Activated T-cell treated with anti-CD3 and anti-CD28 coated beads, Interleukin-2, amount 50 U/mL, for 4 hours (primary cell): ENCODE measurements around the gene ERP27. TPM values are rescaled to one million over a fixed set of nuclear protein-coding genes. Genes with fewer than 3 reads are reported as not detected.

ENCODE experiments used
- ATAC-seq, 2 donors: fragments of 200-7000 bp; cut with Tn5 transposase; one replicate each; pipeline ENCODE4 v1.10.0; 2021
- DNase-seq: peaks from one replicate; pipeline ENCODE4 v3.0.0-alpha.2; 2020
- H3K27me3 Mint-ChIP-seq: one replicate; pipeline ENCODE4 v1.8.0; 2021; ENCODE audit warnings: low read depth, mixed read lengths
- H3K36me3 Mint-ChIP-seq: one replicate; pipeline ENCODE4 v1.8.0; 2022; ENCODE audit warnings: mixed read lengths; ENCODE audit not compliant: insufficient read depth
- H3K4me1 Mint-ChIP-seq: one replicate; pipeline ENCODE4 v1.8.0; 2021; ENCODE audit warnings: low read depth, mixed read lengths
- H3K4me3 Mint-ChIP-seq: one replicate; pipeline ENCODE4 v1.8.0; 2021; ENCODE audit warnings: mild to moderate bottlenecking, moderate library complexity, mixed read lengths
- H3K9me3 Mint-ChIP-seq: one replicate; pipeline ENCODE4 v1.8.0; 2021; ENCODE audit warnings: mixed read lengths
- total RNA-seq, 3 donors: library from RNA; stranded (reverse); gene quantifications; one replicate each; pipeline ENCODE4 v1.2.1, GENCODE V29; 2021

Gene ERP27
- total RNA-seq, 3 donors from 2014 or later = 0.24 to 0.35 (median 0.25) TPM

GRCh38 chr12:14936224-14936861 is 2.0 kb downstream of the ERP27 start:
- H3K27me3 Mint-ChIP-seq = no peaks in the 10 kb centered on the region
- H3K4me1 Mint-ChIP-seq = peaks cover 42% of the 10 kb centered on the region
- H3K4me3 Mint-ChIP-seq = no peak overlapping the region
- ATAC-seq (no peak), DNase-seq (no peak)
- H3K9me3 Mint-ChIP-seq = no peaks in the 10 kb centered on the region
- peaks cover 54% of the 10 kb centered on the region for H3K36me3 Mint-ChIP-seq

GRCh38 chr12:14935031-14935430 is 3.3 kb downstream of the ERP27 start:
- H3K27me3 Mint-ChIP-seq = no peaks in the 10 kb centered on the region
- H3K4me3 Mint-ChIP-seq = no peak overlapping the region
- ATAC-seq (no peak), DNase-seq (no peak)
- peaks cover 35% of the 10 kb centered on the region for H3K4me1 Mint-ChIP-seq
- peaks cover 45% of the 10 kb centered on the region for H3K36me3 Mint-ChIP-seq
- no peaks in the 10 kb centered on the region for H3K9me3 Mint-ChIP-seq

GRCh38 chr12:14934511-14934910 is 3.8 kb downstream of the ERP27 start:
- no peak for ATAC-seq

GRCh38 chr12:14931791-14932560 is 6.4 kb downstream of the ERP27 start:
- H3K36me3 Mint-ChIP-seq = peaks cover 33% of the 10 kb centered on the region
- no peak for DNase-seq
- no peak overlapping the region for H3K4me3 Mint-ChIP-seq
- no peak for ATAC-seq
- H3K9me3 Mint-ChIP-seq = no peaks in the 10 kb centered on the region
- H3K27me3 Mint-ChIP-seq = no peaks in the 10 kb centered on the region
- H3K4me1 Mint-ChIP-seq = peaks cover 6% of the 10 kb centered on the region

More at GRCh38 chr12:14934511-14934910, 3.8 kb downstream of the ERP27 start:
- Mint-ChIP-seq H3K36me3 (peaks cover 40% of the 10 kb centered on the region), H3K27me3 (no peaks in the 10 kb centered on the region), H3K9me3 (no peaks in the 10 kb centered on the region), H3K4me3 (no peak overlapping the region), H3K4me1 (peaks cover 30% of the 10 kb centered on the region)
- DNase-seq = no peak

GRCh38 chr12:14931359-14931758 is 7.0 kb downstream of the ERP27 start:
- Mint-ChIP-seq H3K9me3 (no peaks in the 10 kb centered on the region), H3K27me3 (no peaks in the 10 kb centered on the region), H3K4me1 (peaks cover 1% of the 10 kb centered on the region), H3K36me3 (peaks cover 29% of the 10 kb centered on the region), H3K4me3 (no peak overlapping the region)
- DNase-seq (no peak), ATAC-seq (no peak)

GRCh38 chr12:14930299-14930698 is 8.0 kb downstream of the ERP27 start:
- peaks cover 29% of the 10 kb centered on the region for H3K36me3 Mint-ChIP-seq
- no peaks in the 10 kb centered on the region for H3K9me3 Mint-ChIP-seq
- no peaks in the 10 kb centered on the region for H3K27me3 Mint-ChIP-seq
- DNase-seq (no peak), ATAC-seq (no peak)
- no peaks in the 10 kb centered on the region for H3K4me1 Mint-ChIP-seq
- no peak overlapping the region for H3K4me3 Mint-ChIP-seq

GRCh38 chr12:14928931-14929330 is 9.4 kb downstream of the ERP27 start:
- Mint-ChIP-seq H3K4me1 (no peaks in the 10 kb centered on the region), H3K9me3 (no peaks in the 10 kb centered on the region), H3K36me3 (peaks cover 31% of the 10 kb centered on the region), H3K4me3 (no peak overlapping the region), H3K27me3 (no peaks in the 10 kb centered on the region)
- DNase-seq (no peak), ATAC-seq (no peak)

- Mint-ChIP-seq H3K36me3 (peaks cover 21% of the 10 kb centered on the region), H3K27me3 (no peaks in the 10 kb centered on the region), H3K4me3 (no peak overlapping the region), H3K4me1 (peaks cover 1% of the 10 kb centered on the region), H3K9me3 (no peaks in the 10 kb centered on the region)
- ATAC-seq = no peak
- DNase-seq = no peak
Measured at GRCh38 chr12:14927267-14927666, 11.1 kb downstream of the ERP27 start.

- ATAC-seq (no peak), DNase-seq (no peak)
- Mint-ChIP-seq H3K27me3 (no peaks in the 10 kb centered on the region), H3K9me3 (no peaks in the 10 kb centered on the region), H3K36me3 (peaks cover 22% of the 10 kb centered on the region), H3K4me1 (peaks cover 18% of the 10 kb centered on the region), H3K4me3 (no peak overlapping the region)
Measured at GRCh38 chr12:14924541-14924940, 13.8 kb downstream of the ERP27 start.

GRCh38 chr12:14923944-14924343 is 14.4 kb downstream of the ERP27 start:
- Mint-ChIP-seq H3K9me3 (no peaks in the 10 kb centered on the region), H3K4me3 (no peak overlapping the region), H3K36me3 (peaks cover 24% of the 10 kb centered on the region), H3K4me1 (peaks cover 18% of the 10 kb centered on the region), H3K27me3 (no peaks in the 10 kb centered on the region)
- ATAC-seq (no peak), DNase-seq (no peak)

- Mint-ChIP-seq H3K27me3 (no peaks in the 10 kb centered on the region), H3K4me1 (peaks cover 18% of the 10 kb centered on the region), H3K9me3 (no peaks in the 10 kb centered on the region), H3K36me3 (peaks cover 41% of the 10 kb centered on the region), H3K4me3 (no peak overlapping the region)
- DNase-seq (no peak), ATAC-seq (no peak)
Measured at GRCh38 chr12:14921218-14921617, 17.1 kb downstream of the ERP27 start.

GRCh38 chr12:14920475-14921126 is 17.7 kb downstream of the ERP27 start:
- no peak overlapping the region for H3K4me3 Mint-ChIP-seq
- ATAC-seq (peak in 1 of 2 donors; percentile 69), DNase-seq (no peak)
- no peaks in the 10 kb centered on the region for H3K27me3 Mint-ChIP-seq
- no peaks in the 10 kb centered on the region for H3K9me3 Mint-ChIP-seq
- H3K36me3 Mint-ChIP-seq = peaks cover 43% of the 10 kb centered on the region
- H3K4me1 Mint-ChIP-seq = peaks cover 18% of the 10 kb centered on the region

GRCh38 chr12:14919455-14919854 is 18.9 kb downstream of the ERP27 start:
- no peak for DNase-seq
- H3K27me3 Mint-ChIP-seq = no peaks in the 10 kb centered on the region
- no peak overlapping the region for H3K4me3 Mint-ChIP-seq
- H3K9me3 Mint-ChIP-seq = no peaks in the 10 kb centered on the region
- H3K36me3 Mint-ChIP-seq = peaks cover 50% of the 10 kb centered on the region
- ATAC-seq = no peak
- peaks cover 18% of the 10 kb centered on the region for H3K4me1 Mint-ChIP-seq

- ATAC-seq (no peak), DNase-seq (no peak)
- Mint-ChIP-seq H3K4me3 (no peak overlapping the region), H3K36me3 (peaks cover 64% of the 10 kb centered on the region), H3K4me1 (peaks cover 20% of the 10 kb centered on the region), H3K27me3 (no peaks in the 10 kb centered on the region), H3K9me3 (no peaks in the 10 kb centered on the region)
Measured at GRCh38 chr12:14915736-14916135, 22.6 kb downstream of the ERP27 start.

- ATAC-seq (no peak), DNase-seq (no peak)
- no peaks in the 10 kb centered on the region for H3K9me3 Mint-ChIP-seq
- no peaks in the 10 kb centered on the region for H3K27me3 Mint-ChIP-seq
- peaks cover 26% of the 10 kb centered on the region for H3K4me1 Mint-ChIP-seq
- no peak overlapping the region for H3K4me3 Mint-ChIP-seq
- H3K36me3 Mint-ChIP-seq = peaks cover 57% of the 10 kb centered on the region
Measured at GRCh38 chr12:14913381-14913781, 25.0 kb downstream of the ERP27 start.
